Adrenal gland (tissue), 12 donors: ENCODE measurements around the gene MRC1. TPM values are rescaled to one million over a fixed set of nuclear protein-coding genes. Genes with fewer than 3 reads are reported as not detected.
"Not testable (repeated sequence)": the region's sequence is repeated elsewhere in the genome, so short reads cannot be mapped to it uniquely, and the experiment has no call there.

Experiments used
- DNase-seq, 7 donors: peaks; one replicate each; pipeline ENCODE4 v3.0.0-alpha.2; 2019 to 2020
- H3K27ac ChIP-seq, 5 donors: fragments of 200-600 bp; sonication (generic) in 4 of 5; 1 replicate in 3 of 5; 2 replicates in 2 of 5; pipeline versions ENCODE4 v1.5.1 to v1.8.0; 2016 to 2020; ENCODE audit warnings: mild to moderate bottlenecking in 1 of 5
- H3K27me3 ChIP-seq: fragments of 200-600 bp; 2 replicates; pipeline ENCODE4 v1.8.0; 2021
- H3K36me3 ChIP-seq, 2 donors: fragments of 200-600 bp; replicated peaks in 1 of 2; 1 replicate in 1 of 2; 2 replicates in 1 of 2; pipeline versions ENCODE4 v1.5.1 to v1.8.0; 2018 to 2022
- H3K4me1 ChIP-seq, 2 donors: fragments of 200-600 bp; replicated peaks in 1 of 2; 1 replicate in 1 of 2; 2 replicates in 1 of 2; pipeline versions ENCODE4 v1.5.1 to v1.8.0; 2018 to 2021
- H3K4me3 ChIP-seq, 4 donors: fragments of 200-600 bp; sonication (generic) in 3 of 4; one replicate each; pipeline ENCODE4 v1.5.1; 2016 to 2018
- H3K9me3 ChIP-seq, 3 donors: fragments of 200-600 bp; sonication (generic) in 1 of 3; replicated peaks in 1 of 3; 1 replicate in 2 of 3; 2 replicates in 1 of 3; pipeline versions ENCODE4 v1.5.1 to v1.8.0; 2016 to 2021
- POLR2A ChIP-seq, 2 donors: fragments of 450-650 bp; IDR thresholded peaks; one replicate each; pipeline ENCODE4 v1.6.1; 2017; ENCODE audit warnings: antibody characterized with exemption in 2 of 2, mild to moderate bottlenecking in 2 of 2, moderate library complexity in 1 of 2
- WGBS, 4 donors: extraction: QIAGEN DNeasy Blood & Tissue Kit in 2 of 4; methylation state at CpG; one replicate each; pipeline versions ENCODE4 v1.1.5 to v1.1.7; 2013 to 2017; 5-methylcytosine and 5-hydroxymethylcytosine counted together
- intact Hi-C, 2 donors: fragments of 100-400 bp; cut with DNase I; formaldehyde crosslinking; loops; one replicate each; pipeline versions ENCODE4 v1.14.1 to v1.15.0; 2022 to 2023
- polyA plus RNA-seq, 3 donors: library from polyadenylated mRNA; stranded (reverse); fragments of 200-250 nt in 2 of 3; fragments of 350-450 nt in 1 of 3; fragmentation: Illumina TruSeq in 1 of 3; extraction: RNeasy Lipid Tissue Mini Kit (QIAGEN cat#74804) in 1 of 3; gene quantifications; one replicate each; pipeline ENCODE4 v1.2.3, GENCODE V29; 2013 to 2014
- total RNA-seq, 9 donors: library from RNA; depleted of rRNA in 4 of 9; stranded (reverse); fragments of >200 nt in 4 of 9; fragments of 120-200 nt in 1 of 9; fragmentation: NEBNext Ultra II Directional in 1 of 9; extraction: Animal tissue kit (Norgen Biotek cat#: 25700) in 1 of 9; gene quantifications; one replicate each; pipeline versions ENCODE4 v1.1.0 to v1.2.4, GENCODE V29; 2013 to 2023
- TF ChIP-seq, protein P1 (sequence below), 6 experiments: fragments of 450-650 bp in 4 of 6; fragments of 200-600 bp in 2 of 6; sonication (generic) in 1 of 6; IDR thresholded peaks; 1 replicate in 5 of 6; 2 replicates in 1 of 6; pipeline versions ENCODE4 v1.5.1 to v1.8.0; 2016 to 2021; ENCODE audit warnings: antibody characterized with exemption in 6 of 6, mild to moderate bottlenecking in 2 of 6, moderate library complexity in 1 of 6
- donor health status: healthy with polysubstance abuse.
- donor health status: Bipolar disorder and iron deficiency.
- donor health status: DM: yes; HTN: yes; CAD: no.
- donor health status: DM: no; HTN: no; CAD: no.
- donor health status: DM: no; HTN: no; CAD: no.
- donor health status: DM: yes; HTN: yes; CAD: no.

The MRC1 gene
- total and polyA plus RNA-seq, 12 donors, result 9.9 to 153 (median 85.0) TPM

DNA sequence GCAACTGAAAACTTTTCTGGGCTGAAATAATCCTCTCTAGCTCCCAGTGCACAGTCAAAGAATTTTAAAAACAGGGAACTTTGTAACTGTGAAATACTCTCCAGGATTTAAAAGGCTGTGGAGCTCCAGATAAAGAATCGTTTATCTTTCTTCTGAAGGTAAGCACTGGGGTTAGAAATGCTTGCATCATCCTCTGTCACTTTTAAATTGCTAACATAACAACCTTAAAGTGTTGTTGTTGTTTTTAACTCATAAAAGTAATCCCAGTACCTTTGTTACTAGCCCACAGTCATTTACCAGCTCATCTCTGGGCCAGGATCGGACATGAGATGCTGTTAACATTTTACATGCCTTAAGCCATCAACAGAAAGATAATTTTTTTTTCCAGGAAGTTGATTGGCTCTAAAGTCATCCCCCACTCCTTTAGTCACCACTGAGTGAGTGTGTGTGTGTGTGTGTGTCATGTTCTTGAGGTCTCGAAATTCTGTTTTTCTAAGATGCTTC, 142.8 kb downstream of the MRC1 start, which contains the start of gene SLC39A12:
TSS of gene SLC39A12 (plus strand) at position 51 of the 504 bp plus-strand sequence. CDS start 1,359 bp downstream, outside the sequence.
- Histone ChIP-seq H3K4me3 (no peak within 1 kb of the TSS), H3K36me3 (no peaks in the 10 kb centered on the region), H3K27ac (no peak within 1 kb of the TSS), H3K4me1 (no peaks in the 10 kb centered on the region), H3K27me3 (no peaks in the 10 kb centered on the region), H3K9me3 (no peaks in the 10 kb centered on the region)
- no peak for TF ChIP-seq POLR2A (IDR thresholded peaks at IDR 0.05)
- TF ChIP-seq, protein P1, sequence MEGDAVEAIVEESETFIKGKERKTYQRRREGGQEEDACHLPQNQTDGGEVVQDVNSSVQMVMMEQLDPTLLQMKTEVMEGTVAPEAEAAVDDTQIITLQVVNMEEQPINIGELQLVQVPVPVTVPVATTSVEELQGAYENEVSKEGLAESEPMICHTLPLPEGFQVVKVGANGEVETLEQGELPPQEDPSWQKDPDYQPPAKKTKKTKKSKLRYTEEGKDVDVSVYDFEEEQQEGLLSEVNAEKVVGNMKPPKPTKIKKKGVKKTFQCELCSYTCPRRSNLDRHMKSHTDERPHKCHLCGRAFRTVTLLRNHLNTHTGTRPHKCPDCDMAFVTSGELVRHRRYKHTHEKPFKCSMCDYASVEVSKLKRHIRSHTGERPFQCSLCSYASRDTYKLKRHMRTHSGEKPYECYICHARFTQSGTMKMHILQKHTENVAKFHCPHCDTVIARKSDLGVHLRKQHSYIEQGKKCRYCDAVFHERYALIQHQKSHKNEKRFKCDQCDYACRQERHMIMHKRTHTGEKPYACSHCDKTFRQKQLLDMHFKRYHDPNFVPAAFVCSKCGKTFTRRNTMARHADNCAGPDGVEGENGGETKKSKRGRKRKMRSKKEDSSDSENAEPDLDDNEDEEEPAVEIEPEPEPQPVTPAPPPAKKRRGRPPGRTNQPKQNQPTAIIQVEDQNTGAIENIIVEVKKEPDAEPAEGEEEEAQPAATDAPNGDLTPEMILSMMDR (IDR thresholded peaks at IDR 0.05), result no peak
- DNase-seq, result no peak
- intact Hi-C loops, result no loop called here
- WGBS, 4 donors, result 43 to 60% (median 52%) methylated on average over 3 of the region's 3 CpGs

DNA sequence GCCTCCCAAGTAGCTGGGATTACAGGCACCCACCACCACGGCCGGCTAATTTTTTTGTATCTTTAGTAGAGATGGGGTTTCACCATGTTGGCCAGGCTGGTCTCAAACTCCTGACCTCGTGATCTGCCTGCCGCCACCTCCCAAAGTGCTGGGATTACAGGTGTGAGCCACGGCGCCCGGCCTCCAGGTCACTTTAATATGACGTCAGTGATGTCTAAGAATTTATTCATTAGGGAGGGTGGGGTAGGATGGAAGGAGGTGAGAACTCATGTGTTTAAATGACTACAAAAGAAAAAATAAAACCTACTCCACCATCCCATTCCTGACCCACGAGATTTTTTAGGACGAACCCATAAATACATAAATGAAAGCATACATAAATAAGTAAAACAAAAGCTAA, 145.2 kb downstream of the MRC1 start:
- H3K4me3 ChIP-seq, H3K27me3 ChIP-seq, H3K27ac ChIP-seq, H3K36me3 ChIP-seq, DNase-seq, H3K4me1 ChIP-seq, H3K9me3 ChIP-seq, intact Hi-C loops: not testable (repeated sequence)
- WGBS, 4 donors, result 87 to 94% (median 88%) methylated on average over 10 of the region's 10 CpGs

DNA sequence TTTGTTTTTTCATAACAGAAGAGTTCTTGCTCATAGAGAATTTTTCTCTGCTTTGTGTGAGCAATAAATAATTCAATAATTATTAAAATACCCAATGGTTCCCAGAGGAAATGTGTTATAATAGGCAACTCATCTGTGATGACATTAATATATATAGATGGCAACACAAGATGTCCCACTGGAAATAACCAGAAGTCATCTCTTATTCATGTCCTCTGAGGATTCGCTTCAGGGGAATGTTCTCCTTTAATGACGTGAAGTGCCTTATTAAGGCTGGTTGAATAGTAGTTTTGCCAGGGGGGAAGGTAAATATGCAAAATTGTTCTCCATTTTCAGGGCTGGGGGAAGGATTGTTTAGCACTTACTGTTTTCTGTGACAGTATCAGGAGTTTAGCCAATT, 145.7 kb downstream of the MRC1 start:
- no peak for TF ChIP-seq POLR2A (IDR thresholded peaks at IDR 0.05)
- TF ChIP-seq, protein P1 (IDR thresholded peaks at IDR 0.05), result no peak
- Histone ChIP-seq H3K9me3 (no peaks in the 10 kb centered on the region), H3K27ac (no peak overlapping the region), H3K36me3 (no peaks in the 10 kb centered on the region), H3K4me3 (no peak overlapping the region), H3K4me1 (no peaks in the 10 kb centered on the region), H3K27me3 (no peaks in the 10 kb centered on the region)
- no peak for DNase-seq
- WGBS, 4 donors, result 72 to 92% (median 84%) methylated on average over 2 of the region's 2 CpGs
- intact Hi-C loops, result no loop called here

DNA sequence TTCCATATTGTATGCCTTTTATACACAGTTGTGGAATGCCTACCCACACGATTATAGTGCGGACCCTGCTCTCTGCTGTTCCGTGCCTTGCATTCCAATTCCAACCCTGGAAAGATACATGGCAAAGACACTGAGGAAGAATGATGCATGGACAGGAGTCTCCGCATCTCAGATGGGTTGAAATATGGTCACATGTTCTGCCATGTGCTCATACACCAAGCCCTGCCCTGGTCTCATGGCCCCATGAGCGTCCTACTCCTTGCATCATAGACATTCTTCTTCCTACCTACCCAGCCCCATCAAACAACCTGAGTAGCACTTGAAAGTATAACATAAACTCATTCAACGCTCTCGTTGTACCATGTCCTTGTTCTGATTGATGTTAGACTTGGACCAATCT, 148.9 kb downstream of the MRC1 start:
- DNase-seq, result no peak
- intact Hi-C loops, result no loop called here
- no peaks in the 10 kb centered on the region for H3K9me3 ChIP-seq
- no peaks in the 10 kb centered on the region for H3K4me1 ChIP-seq
- TF ChIP-seq, protein P1 (IDR thresholded peaks at IDR 0.05), result no peak
- no peak for TF ChIP-seq POLR2A (IDR thresholded peaks at IDR 0.05)
- WGBS, 4 donors, result 86 to 94% (median 90%) methylated on average over 7 of the region's 7 CpGs
- no peak overlapping the region for H3K27ac ChIP-seq
- no peaks in the 10 kb centered on the region for H3K36me3 ChIP-seq
- H3K4me3 ChIP-seq, result no peak overlapping the region
- H3K27me3 ChIP-seq, result no peaks in the 10 kb centered on the region

DNA sequence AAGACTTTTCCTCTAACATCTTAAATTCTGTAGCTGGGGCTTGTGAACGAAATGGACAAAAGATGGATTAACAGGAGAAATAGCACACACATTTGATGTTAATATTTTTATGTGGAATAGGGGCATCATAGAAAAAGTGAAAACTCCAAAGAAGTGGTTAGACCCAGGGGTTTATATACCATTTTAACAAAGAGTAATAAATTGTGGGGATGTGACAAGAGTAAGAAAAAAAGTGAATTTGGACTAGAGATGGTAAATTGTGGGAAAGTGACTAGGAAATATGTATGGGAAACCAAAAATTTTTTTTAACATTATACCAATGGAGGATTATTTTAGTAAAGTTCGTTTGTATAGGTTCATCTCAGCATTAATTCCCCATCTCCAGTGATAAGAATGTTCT, 150.7 kb downstream of the MRC1 start:
- TF ChIP-seq, protein P1 (IDR thresholded peaks at IDR 0.05), result no peak
- TF ChIP-seq POLR2A (IDR thresholded peaks at IDR 0.05), result no peak
- Histone ChIP-seq H3K27me3 (no peaks in the 10 kb centered on the region), H3K4me3 (no peak overlapping the region), H3K36me3 (no peaks in the 10 kb centered on the region), H3K9me3 (no peaks in the 10 kb centered on the region), H3K27ac (no peak overlapping the region), H3K4me1 (no peaks in the 10 kb centered on the region)
- intact Hi-C loops, result no loop called here
- WGBS, 4 donors, result 67 to 74% (median 69%) methylated on average over 2 of the region's 2 CpGs
- no peak for DNase-seq
